HCT116 (cell line): ENCODE data around the gene TSPAN14. TPM values are rescaled to one million over a fixed set of nuclear protein-coding genes. Genes with fewer than 3 reads are reported as not detected.

ENCODE experiments used
- CEBPB ChIP-seq: IDR thresholded peaks from 2 replicates; pipeline ENCODE4 v1.6.1; 2012; ENCODE audit warnings: low read depth
- CTCF ChIP-seq, 3 experiments: fragments of 200-600 bp in 1 of 3; sonication (generic) in 1 of 3; IDR thresholded peaks in 2 of 3; conservative IDR thresholded peaks in 1 of 3; 2 replicates each; pipeline ENCODE4 v1.5.1; 2012 to 2017; ENCODE audit warnings: low read depth in 2 of 3, low read length in 2 of 3, antibody characterized with exemption in 1 of 3, borderline replicate concordance in 1 of 3, control low read depth in 1 of 3, mild to moderate bottlenecking in 1 of 3, mixed read lengths in 1 of 3, mixed run types in 1 of 3, moderate library complexity in 1 of 3; ENCODE audit not compliant: insufficient read depth in 1 of 3
- ELF1 ChIP-seq: IDR thresholded peaks from 2 replicates; pipeline ENCODE4 v1.6.1; 2012; ENCODE audit warnings: low read depth, borderline replicate concordance
- EZH2 ChIP-seq: fragments of 200-600 bp; sonication (generic); IDR thresholded peaks from 2 replicates; pipeline ENCODE4 v1.6.1; 2017; ENCODE audit warnings: antibody characterized with exemption, mixed run types
- EZH2phosphoT487 ChIP-seq: fragments of 200-600 bp; IDR thresholded peaks from 2 replicates; pipeline ENCODE4 v1.6.1; 2018; ENCODE audit warnings: antibody characterized with exemption, borderline replicate concordance
- JUND ChIP-seq: IDR thresholded peaks from 2 replicates; pipeline ENCODE4 v1.6.1; 2012
- POLR2AphosphoS5 ChIP-seq: IDR thresholded peaks from 2 replicates; pipeline ENCODE4 v1.6.1; 2011; ENCODE audit warnings: mild to moderate bottlenecking, low read depth, low read length, moderate library complexity
- TCF7L2 ChIP-seq: IDR thresholded peaks from 2 replicates; pipeline ENCODE4 v1.7.0; 2011; ENCODE audit warnings: borderline replicate concordance, inconsistent platforms; ENCODE audit not compliant: insufficient read depth, insufficient read length; ENCODE audit errors: extremely low read depth
- ZNF274 ChIP-seq: fragments of 200-500 bp; sonication (Bioruptor generic); IDR thresholded peaks from 2 replicates; pipeline ENCODE4 v1.6.1; 2014; ENCODE audit warnings: mild to moderate bottlenecking, low read depth, low read length, inconsistent platforms
- total RNA-seq: library from RNA; stranded (reverse); gene quantifications from one replicate; pipeline ENCODE4 v1.2.1, GENCODE V29; 2021; ENCODE audit not compliant: unreplicated experiment

Gene TSPAN14
- total RNA-seq, 1 experiment from 2014 or later = 86.8 TPM

- no peak for TF ChIP-seq ZNF274
- TF ChIP-seq EZH2phosphoT487 = no peak
- TF ChIP-seq CEBPB = no peak
- TF ChIP-seq ELF1 = no peak
- TF ChIP-seq CTCF (IDR thresholded peaks at IDR 0.05 in 2 of 3, conservative IDR thresholded peaks at IDR 0.05 in 1 of 3; ENCODE audit: borderline replicate concordance in 1 of 3, insufficient read depth in 1 of 3, low read depth in 2 of 3, low read length in 2 of 3) = no peak
- no peak for TF ChIP-seq EZH2
- TF ChIP-seq TCF7L2 = no peak
- TF ChIP-seq JUND = no peak; the same call in 1 of the 2 replicates
- TF ChIP-seq POLR2AphosphoS5 = peak; percentile 57
These were observed 6.5 kb downstream of the TSPAN14 start (continued) for GRCh38 chr10:80460399-80461207.
